WTC11 (cell line): ENCODE results near the gene ZNF710. TPM values are rescaled to one million over a fixed set of nuclear protein-coding genes. Genes with fewer than 3 reads are reported as not detected.
A peak's percentile ranks its signal among the peaks of the same experiment; 100 is the strongest.

Source experiments
- ATAC-seq: fragments of 200-7000 bp; cut with Tn5 transposase; 2 replicates; pipeline ENCODE4 v1.10.0; 2021; ENCODE audit warnings: mild to moderate bottlenecking, moderate library complexity
- CTCF ChIA-PET: fragments of 300-600 bp; sonication (Branson Sonifier 250); formaldehyde crosslinking; loops from one replicate; lab custom pipeline; 2021; ENCODE audit warnings: antibody characterized with exemption; lab: Charles Lee
- POLR2A ChIA-PET: fragments of 350-600 bp; sonication (Branson Sonifier 250); formaldehyde crosslinking; loops from one replicate; lab custom pipeline; 2021; ENCODE audit warnings: antibody characterized with exemption; lab: Charles Lee
- DNase-seq: peaks from one replicate; pipeline ENCODE4 v3.0.0; 2021; ENCODE audit warnings: low spot score
- H3K27ac Mint-ChIP-seq: 2 replicates; pipeline ENCODE4 v1.8.0; 2021; ENCODE audit warnings: mixed read lengths
- H3K27me3 Mint-ChIP-seq: 2 replicates; pipeline ENCODE4 v1.8.0; 2021; ENCODE audit warnings: low read depth, mild to moderate bottlenecking, moderate library complexity, mixed read lengths
- H3K36me3 Mint-ChIP-seq: 2 replicates; pipeline ENCODE4 v1.8.0; 2021; ENCODE audit warnings: mixed read lengths
- H3K4me1 Mint-ChIP-seq: 2 replicates; pipeline ENCODE4 v1.8.0; 2022; ENCODE audit warnings: mixed read lengths
- H3K4me3 Mint-ChIP-seq: 2 replicates; pipeline ENCODE4 v1.8.0; 2021; ENCODE audit warnings: mild to moderate bottlenecking, moderate library complexity, mixed read lengths
- H3K9me3 Mint-ChIP-seq: 2 replicates; pipeline ENCODE4 v1.8.0; 2021; ENCODE audit warnings: mixed read lengths
- ELF4 ChIP-seq: sonication (generic); formaldehyde crosslinking; IDR thresholded peaks from 2 replicates; pipeline ENCODE4 v1.8.1; 2022; ENCODE audit warnings: low read depth, mild to moderate bottlenecking, moderate library complexity, missing genetic modification reagents
- ETV6 ChIP-seq: sonication (generic); formaldehyde crosslinking; IDR thresholded peaks from 2 replicates; pipeline ENCODE4 v1.8.1; 2022; ENCODE audit warnings: mild to moderate bottlenecking, missing genetic modification reagents
- FOXP1 ChIP-seq: sonication (generic); formaldehyde crosslinking; IDR thresholded peaks from 2 replicates; pipeline ENCODE4 v1.8.0; 2022; ENCODE audit warnings: missing genetic modification reagents, mild to moderate bottlenecking, moderate library complexity, borderline replicate concordance
- KAT7 ChIP-seq: sonication (generic); formaldehyde crosslinking; IDR thresholded peaks from 2 replicates; pipeline ENCODE4 v1.8.1; 2023; ENCODE audit warnings: missing genetic modification reagents, mild to moderate bottlenecking, borderline replicate concordance
- MXD4 ChIP-seq: fragments of 250-450 bp; sonication (Bioruptor Pico); IDR thresholded peaks from 2 replicates; pipeline ENCODE4 v1.8.0; 2021; ENCODE audit warnings: mild to moderate bottlenecking, moderate library complexity, borderline replicate concordance
- NFYB ChIP-seq: sonication (generic); formaldehyde crosslinking; conservative IDR thresholded peaks from 2 replicates; pipeline ENCODE4 v1.8.0; 2022; ENCODE audit warnings: low read depth, missing genetic modification reagents
- NR2C2 ChIP-seq: sonication (generic); formaldehyde crosslinking; IDR thresholded peaks from 2 replicates; pipeline ENCODE4 v1.8.0; 2022; ENCODE audit warnings: mild to moderate bottlenecking, missing genetic modification reagents
- RELA ChIP-seq: sonication (generic); formaldehyde crosslinking; IDR thresholded peaks from 2 replicates; pipeline ENCODE4 v1.8.1; 2022; ENCODE audit warnings: missing genetic modification reagents, mild to moderate bottlenecking, borderline replicate concordance
- RORB ChIP-seq: fragments of 250-450 bp; sonication (Bioruptor Pico); IDR thresholded peaks from 2 replicates; pipeline ENCODE4 v1.9.0; 2021; ENCODE audit warnings: mild to moderate bottlenecking
- SP1 ChIP-seq: sonication (generic); formaldehyde crosslinking; conservative IDR thresholded peaks from 2 replicates; pipeline ENCODE4 v1.8.1; 2022; ENCODE audit warnings: missing genetic modification reagents
- ZNF138 ChIP-seq: sonication (generic); formaldehyde crosslinking; conservative IDR thresholded peaks from 2 replicates; pipeline ENCODE4 v1.8.1; 2022; ENCODE audit warnings: mild to moderate bottlenecking, moderate library complexity, missing genetic modification reagents
- ZNF263 ChIP-seq: sonication (generic); formaldehyde crosslinking; IDR thresholded peaks from 2 replicates; pipeline ENCODE4 v1.8.1; 2022; ENCODE audit warnings: low read depth, mild to moderate bottlenecking, moderate library complexity, missing genetic modification reagents
- ZNF317 ChIP-seq: sonication (generic); formaldehyde crosslinking; IDR thresholded peaks from 2 replicates; pipeline ENCODE4 v1.8.1; 2023; ENCODE audit warnings: low read depth, mild to moderate bottlenecking, moderate library complexity, missing genetic modification reagents, borderline replicate concordance
- ZNF396 ChIP-seq: fragments of 250-450 bp; sonication (Bioruptor Pico); IDR thresholded peaks from 2 replicates; pipeline ENCODE4 v1.8.0; 2021; ENCODE audit warnings: mild to moderate bottlenecking, moderate library complexity, borderline replicate concordance
- ZNF416 ChIP-seq: fragments of 250-450 bp; sonication (Bioruptor Pico); IDR thresholded peaks from 2 replicates; pipeline ENCODE4 v1.9.0; 2021; ENCODE audit warnings: mild to moderate bottlenecking, inconsistent platforms
- ZNF532 ChIP-seq: fragments of 250-450 bp; sonication (Bioruptor Pico); IDR thresholded peaks from 2 replicates; pipeline ENCODE4 v1.9.0; 2021; ENCODE audit warnings: mild to moderate bottlenecking, borderline replicate concordance
- ZSCAN18 ChIP-seq: fragments of 250-450 bp; sonication (Bioruptor Pico); IDR thresholded peaks from 2 replicates; pipeline ENCODE4 v2.1.2; 2022; ENCODE audit warnings: mild to moderate bottlenecking, moderate library complexity
- total RNA-seq: library from RNA; stranded (reverse); gene quantifications from 3 replicates; pipeline ENCODE4 v1.2.3, GENCODE V29; 2021
- TF ChIP-seq, protein P1 (sequence below): sonication (generic); formaldehyde crosslinking; IDR thresholded peaks from 2 replicates; pipeline ENCODE4 v1.8.0; 2022; ENCODE audit warnings: mild to moderate bottlenecking, missing genetic modification reagents
- TF ChIP-seq, protein P2 (sequence below): sonication (generic); formaldehyde crosslinking; IDR thresholded peaks from 2 replicates; pipeline ENCODE4 v1.8.0; 2022; ENCODE audit warnings: mild to moderate bottlenecking, missing genetic modification reagents
- TF ChIP-seq, protein P3 (sequence below): fragments of 250-450 bp; sonication (Bioruptor Pico); IDR thresholded peaks from 2 replicates; pipeline ENCODE4 v1.9.0; 2021; ENCODE audit warnings: mild to moderate bottlenecking

Gene ZNF710
- total RNA-seq, 1 experiment from 2014 or later, result 25.9 TPM

DNA sequence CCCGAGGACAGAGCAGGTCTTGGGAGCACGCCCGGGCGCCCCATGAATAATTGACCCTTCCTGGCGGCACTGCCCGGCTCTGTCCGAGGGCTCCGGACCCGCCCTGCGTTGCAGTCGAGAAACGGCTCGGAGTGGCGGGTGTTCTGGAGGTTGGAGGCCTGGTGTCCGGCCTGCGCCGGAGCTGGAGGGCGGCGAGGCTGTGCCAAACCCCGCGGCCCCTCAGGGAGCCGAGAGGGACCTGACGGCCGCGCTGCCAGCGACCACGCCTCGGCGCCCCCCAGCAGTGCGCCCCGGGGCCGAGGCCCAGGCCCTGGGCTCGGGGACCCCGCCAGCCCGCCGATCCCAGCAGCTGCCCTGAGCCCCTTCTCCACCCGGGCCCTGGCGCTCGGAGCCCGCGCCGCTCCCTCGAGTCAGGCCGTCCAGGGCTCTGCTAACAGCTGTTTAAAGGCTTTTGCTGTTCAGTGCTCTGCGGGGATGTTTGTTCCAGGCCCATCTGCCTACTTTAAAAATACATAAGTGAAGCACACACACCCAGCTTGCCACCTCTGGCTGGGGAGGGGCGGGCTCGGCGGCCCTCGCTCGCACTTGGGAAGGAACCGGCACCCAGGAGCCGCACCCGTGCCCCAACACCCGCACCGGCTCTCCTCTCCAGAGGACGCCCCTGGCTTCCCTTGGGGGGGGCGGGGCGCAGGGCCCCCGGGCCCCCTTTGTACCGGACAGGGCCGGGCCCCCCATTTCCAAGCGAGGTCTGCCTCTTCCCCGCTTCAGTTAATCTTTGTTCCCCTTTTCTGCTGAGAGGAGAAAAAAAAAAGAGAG lies 730 bp upstream of the ZNF710 start (continued):
- TF ChIP-seq ZNF532 (CRISPR knock-in tag), result no peak
- no peak; the same call in 1 of the 2 replicates for TF ChIP-seq SP1 (CRISPR knock-in tag)
- TF ChIP-seq, protein P1, sequence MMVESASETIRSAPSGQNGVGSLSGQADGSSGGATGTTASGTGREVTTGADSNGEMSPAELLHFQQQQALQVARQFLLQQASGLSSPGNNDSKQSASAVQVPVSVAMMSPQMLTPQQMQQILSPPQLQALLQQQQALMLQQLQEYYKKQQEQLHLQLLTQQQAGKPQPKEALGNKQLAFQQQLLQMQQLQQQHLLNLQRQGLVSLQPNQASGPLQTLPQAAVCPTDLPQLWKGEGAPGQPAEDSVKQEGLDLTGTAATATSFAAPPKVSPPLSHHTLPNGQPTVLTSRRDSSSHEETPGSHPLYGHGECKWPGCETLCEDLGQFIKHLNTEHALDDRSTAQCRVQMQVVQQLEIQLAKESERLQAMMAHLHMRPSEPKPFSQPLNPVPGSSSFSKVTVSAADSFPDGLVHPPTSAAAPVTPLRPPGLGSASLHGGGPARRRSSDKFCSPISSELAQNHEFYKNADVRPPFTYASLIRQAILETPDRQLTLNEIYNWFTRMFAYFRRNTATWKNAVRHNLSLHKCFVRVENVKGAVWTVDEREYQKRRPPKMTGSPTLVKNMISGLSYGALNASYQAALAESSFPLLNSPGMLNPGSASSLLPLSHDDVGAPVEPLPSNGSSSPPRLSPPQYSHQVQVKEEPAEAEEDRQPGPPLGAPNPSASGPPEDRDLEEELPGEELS (CRISPR knock-in tag), result no peak
- TF ChIP-seq NR2C2 (CRISPR knock-in tag), result no peak
- no peak for TF ChIP-seq ELF4
- TF ChIP-seq KAT7 (CRISPR knock-in tag), result no peak
- no peak for TF ChIP-seq RORB (CRISPR knock-in tag)
- TF ChIP-seq ZSCAN18 (CRISPR knock-in tag), result no peak
- no peak for TF ChIP-seq RELA (CRISPR knock-in tag)
- TF ChIP-seq, all 79 proteins: peak for 0

GRCh38 chr15:90001683-90002427 lies 731 bp downstream of the ZNF710 start:
- DNase-seq (peak; percentile 59), ATAC-seq (peak; percentile 4)
- Mint-ChIP-seq H3K27ac (no peak overlapping the region), H3K4me1 (peaks cover 56% of the 10 kb centered on the region), H3K36me3 (no peaks in the 10 kb centered on the region), H3K27me3 (peaks cover 15% of the 10 kb centered on the region), H3K9me3 (no peaks in the 10 kb centered on the region), H3K4me3 (peak overlapping the region; percentile 75)
- no peak for TF ChIP-seq ZNF396
- TF ChIP-seq, protein P2, sequence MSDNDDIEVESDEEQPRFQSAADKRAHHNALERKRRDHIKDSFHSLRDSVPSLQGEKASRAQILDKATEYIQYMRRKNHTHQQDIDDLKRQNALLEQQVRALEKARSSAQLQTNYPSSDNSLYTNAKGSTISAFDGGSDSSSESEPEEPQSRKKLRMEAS, result no peak
- ChIA-PET CTCF (interaction anchor here (0.6 to 2.1 kb wide), 5 partner anchors 85 to 725 kb away, joined by 3 to 6 read pairs (median 4); partner anchors contain the start of genes CIB1 and GDPGP1), POLR2A (interaction anchor here (0.6 to 1.9 kb wide), 5 partner anchors 57 to 101 kb away, joined by 3 to 5 read pairs (median 3); partner anchors contain the start of gene IDH2)

- ChIA-PET POLR2A (interaction anchor here (1.2 to 1.9 kb wide), 2 partner anchors 58 to 77 kb away, joined by 3 to 5 read pairs; no protein-coding TSS in a partner anchor), CTCF (interaction anchor here (0.6 to 1.1 kb wide), 3 partner anchors 84 to 725 kb away, joined by 3 to 6 read pairs (median 4); partner anchors contain the start of genes CIB1 and GDPGP1)
- TF ChIP-seq ZNF317, result no peak
- TF ChIP-seq FOXP1 (CRISPR knock-in tag), result no peak
- no peak for TF ChIP-seq RELA (CRISPR knock-in tag)
- TF ChIP-seq, protein P3, sequence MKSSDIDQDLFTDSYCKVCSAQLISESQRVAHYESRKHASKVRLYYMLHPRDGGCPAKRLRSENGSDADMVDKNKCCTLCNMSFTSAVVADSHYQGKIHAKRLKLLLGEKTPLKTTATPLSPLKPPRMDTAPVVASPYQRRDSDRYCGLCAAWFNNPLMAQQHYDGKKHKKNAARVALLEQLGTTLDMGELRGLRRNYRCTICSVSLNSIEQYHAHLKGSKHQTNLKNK (CRISPR knock-in tag), result no peak
- TF ChIP-seq MXD4 (CRISPR knock-in tag), result no peak
- TF ChIP-seq ZNF263 (CRISPR knock-in tag), result no peak
- no peak for TF ChIP-seq NFYB (CRISPR knock-in tag)
- no peak for TF ChIP-seq ZNF416 (CRISPR knock-in tag)
- TF ChIP-seq SP1 (CRISPR knock-in tag), result no peak
- no peak for TF ChIP-seq ETV6 (CRISPR knock-in tag)
- no peak for TF ChIP-seq ZNF138
- peaks cover 15% of the 10 kb centered on the region for H3K27me3 Mint-ChIP-seq
- peak; percentile 53 for DNase-seq
- peak overlapping the region; percentile 80; the same call in 1 of the 2 replicates for H3K27ac Mint-ChIP-seq
- 0 out of 2 replicates have a peak, but pooled peaks have one; percentile 1 for ATAC-seq
- no peaks in the 10 kb centered on the region for H3K9me3 Mint-ChIP-seq
- H3K4me1 Mint-ChIP-seq, result peaks cover 62% of the 10 kb centered on the region
- no peaks in the 10 kb centered on the region for H3K36me3 Mint-ChIP-seq
- H3K4me3 Mint-ChIP-seq, result peak overlapping the region; percentile 75
Observed at GRCh38 chr15:90002428-90002844, 1.3 kb downstream of the ZNF710 start.
